CD4-positive, alpha-beta T cell treated with Interleukin-4 for 4 hours (primary cell): ENCODE measurements around the gene TSEN34.
"Not testable (repeated sequence)": the region's sequence is repeated elsewhere in the genome, so short reads cannot be mapped to it uniquely, and the experiment has no call there.

Experiments
- DNase-seq: peaks from one replicate; pipeline ENCODE4 v3.0.0-alpha.2; 2020

TSEN34 gene

GRCh38 chr19:54240372-54241336, 49.5 kb downstream of the TSEN34 start:
- DNase-seq = not testable (repeated sequence)

- DNase-seq = not testable (repeated sequence)
These were observed 51.1 kb downstream of the TSEN34 start for GRCh38 chr19:54242234-54242633.

DNA sequence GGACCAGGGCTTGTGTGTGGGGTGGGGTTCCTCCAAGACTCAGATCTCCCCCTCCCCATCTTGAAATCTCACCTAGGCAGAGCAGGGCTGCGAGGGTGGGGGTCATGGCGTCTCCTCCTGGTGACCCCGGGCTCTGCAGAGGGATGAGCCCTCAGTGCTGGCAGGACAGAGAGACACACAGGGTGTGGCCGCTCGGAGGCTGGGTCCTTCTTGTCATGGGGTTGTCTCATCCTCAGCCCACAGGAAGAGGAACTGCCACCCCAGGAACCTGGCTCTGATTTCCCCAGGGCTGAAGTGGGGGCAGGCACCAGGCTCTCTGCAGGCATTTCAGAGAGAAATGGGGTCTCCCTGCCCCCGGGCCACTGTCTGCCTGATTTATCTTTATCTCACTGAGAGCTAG, 51.5 kb downstream of the TSEN34 start, which contains the start of gene LILRA6:
Gene LILRA6 (minus strand): TSS at position 145 of the 400 bp plus-strand sequence.
- DNase-seq = not testable (repeated sequence)

GRCh38 chr19:54243809-54244208, 52.7 kb downstream of the TSEN34 start:
- DNase-seq = not testable (repeated sequence)
